Activated CD8-positive, alpha-beta memory T cell treated with anti-CD3 and anti-CD28 coated beads for 36 hours (primary cell): ENCODE results near the gene HTRA2. TPM values are rescaled to one million over a fixed set of nuclear protein-coding genes. Genes with fewer than 3 reads are reported as not detected.

ENCODE experiments used
- CTCF ChIA-PET: fragments of 350-600 bp; sonication (Branson Sonifier 250); formaldehyde crosslinking; loops from one replicate; lab custom pipeline; 2021; ENCODE audit warnings: antibody characterized with exemption; lab: Charles Lee
- POLR2A ChIA-PET: fragments of 350-600 bp; sonication (Branson Sonifier 250); formaldehyde crosslinking; loops from one replicate; lab custom pipeline; 2021; ENCODE audit warnings: antibody characterized with exemption; lab: Charles Lee
- total RNA-seq, 2 experiments: library from RNA; stranded (reverse); gene quantifications; one replicate each; pipeline ENCODE4 v1.2.3, GENCODE V29; 2021

HTRA2 gene
- total RNA-seq, 2 experiments from 2014 or later: 77.0 to 79.0 TPM

DNA sequence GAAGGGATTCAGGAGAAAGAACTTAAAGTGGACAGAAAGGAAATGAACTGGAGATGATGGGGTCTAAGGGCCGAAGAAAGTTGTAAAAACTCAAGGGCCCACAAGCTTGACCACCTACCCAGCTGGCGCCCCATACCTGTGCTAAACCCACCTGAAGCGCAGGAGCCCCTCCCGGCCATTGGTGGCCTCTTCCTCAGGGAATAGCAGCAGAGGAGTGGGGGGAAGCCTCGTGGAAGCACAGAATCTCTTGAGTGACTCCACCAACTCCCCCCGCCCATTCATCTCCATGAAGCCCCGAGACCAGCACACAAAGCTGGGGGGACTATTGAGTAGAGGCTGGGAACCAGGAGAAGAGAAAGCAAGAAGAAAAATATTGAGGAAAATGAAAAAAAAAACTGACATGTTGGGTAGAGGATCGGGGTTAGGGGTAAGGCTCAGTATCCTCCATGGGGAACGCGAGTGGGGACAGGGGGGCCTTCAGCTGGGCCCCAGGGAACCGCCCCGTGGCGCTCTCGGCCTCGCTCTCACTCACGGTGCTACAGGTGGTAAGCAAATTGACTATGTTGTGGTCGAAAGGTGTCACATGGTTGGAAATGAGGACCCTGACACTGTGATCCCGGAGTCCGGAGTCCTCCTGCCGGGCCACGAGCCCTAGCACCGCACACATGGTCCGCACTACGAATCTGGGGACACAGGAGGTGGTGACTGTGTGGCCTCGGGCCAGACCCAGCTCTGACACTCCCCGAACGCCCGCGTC, 955 bp upstream of the HTRA2 start:
- CTCF ChIA-PET: interaction anchor here (1.3 to 4.1 kb wide), 7 partner anchors 9 to 69 kb away, joined by 3 to 20 read pairs (median 7); partner anchors contain the start of genes CCDC142, LBX2, MRPL53 and TTC31
- POLR2A ChIA-PET: interaction anchor here (0.6 to 1.5 kb wide), 6 partner anchors 14 to 72 kb away, joined by 3 to 7 read pairs (median 4); partner anchors contain the start of genes LBX2, MRPL53, TLX2 and WBP1

DNA sequence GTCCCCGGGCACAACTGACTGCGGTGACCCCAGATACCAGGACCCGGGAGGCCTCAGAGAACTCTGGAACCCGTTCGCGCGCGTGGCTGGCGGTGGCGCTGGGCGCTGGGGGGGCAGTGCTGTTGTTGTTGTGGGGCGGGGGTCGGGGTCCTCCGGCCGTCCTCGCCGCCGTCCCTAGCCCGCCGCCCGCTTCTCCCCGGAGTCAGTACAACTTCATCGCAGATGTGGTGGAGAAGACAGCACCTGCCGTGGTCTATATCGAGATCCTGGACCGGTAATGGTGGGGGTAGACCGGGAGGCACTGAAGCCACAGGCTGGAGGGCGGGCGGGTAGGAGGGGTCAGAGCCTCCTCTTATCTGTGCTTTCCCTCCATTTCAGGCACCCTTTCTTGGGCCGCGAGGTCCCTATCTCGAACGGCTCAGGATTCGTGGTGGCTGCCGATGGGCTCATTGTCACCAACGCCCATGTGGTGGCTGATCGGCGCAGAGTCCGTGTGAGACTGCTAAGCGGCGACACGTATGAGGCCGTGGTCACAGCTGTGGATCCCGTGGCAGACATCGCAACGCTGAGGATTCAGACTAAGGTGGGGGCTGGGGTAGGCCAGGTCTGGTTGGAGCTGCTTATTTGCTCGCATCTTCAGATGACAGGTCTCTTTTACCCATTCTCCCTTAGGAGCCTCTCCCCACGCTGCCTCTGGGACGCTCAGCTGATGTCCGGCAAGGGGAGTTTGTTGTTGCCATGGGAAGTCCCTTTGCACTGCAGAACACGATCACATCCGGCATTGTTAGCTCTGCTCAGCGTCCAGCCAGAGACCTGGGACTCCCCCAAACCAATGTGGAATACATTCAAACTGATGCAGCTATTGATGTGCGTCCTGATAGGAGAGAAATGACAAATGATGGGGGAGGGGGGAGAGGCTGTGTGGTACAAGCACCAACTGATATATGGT, 780 bp downstream of the HTRA2 start:
- ChIA-PET CTCF (interaction anchor here (0.8 to 4.1 kb wide), 7 partner anchors 8 to 74 kb away, joined by 3 to 20 read pairs (median 7); partner anchors contain the start of genes CCDC142, LBX2, MRPL53 and TTC31), POLR2A (interaction anchor here (0.5 to 1.7 kb wide), 11 partner anchors 15 to 331 kb away, joined by 3 to 10 read pairs (median 6); partner anchors contain the start of gene WBP1)

- CTCF ChIA-PET: interaction anchor here (0.8 to 4.1 kb wide), 5 partner anchors 10 to 55 kb away, joined by 3 to 20 read pairs (median 5); partner anchors contain the start of genes CCDC142 and TTC31
- POLR2A ChIA-PET: interaction anchor here (0.6 to 1.2 kb wide), 4 partner anchors 16 to 73 kb away, joined by 3 to 8 read pairs (median 4); partner anchors contain the start of genes CCDC142 and WBP1
These were observed 1.9 kb downstream of the HTRA2 start for GRCh38 chr2:74531666-74532065.

GRCh38 chr2:74532222-74532621, 2.5 kb downstream of the HTRA2 start:
- POLR2A ChIA-PET: interaction anchor here (0.9 to 1.2 kb wide), 2 partner anchors 17 to 50 kb away, joined by 3 to 8 read pairs; partner anchors contain the start of gene CCDC142
- CTCF ChIA-PET: interaction anchor here (0.8 to 4.1 kb wide), 7 partner anchors 19 to 140 kb away, joined by 3 to 20 read pairs (median 5); partner anchors contain the start of genes CCDC142, PCGF1 and TTC31

- POLR2A ChIA-PET: no interaction called here
- CTCF ChIA-PET: interaction anchor here (1.1 to 1.5 kb wide), 4 partner anchors 13 to 142 kb away, joined by 3 to 5 read pairs (median 4); partner anchors contain the start of gene PCGF1
These were observed 3.7 kb downstream of the HTRA2 start for GRCh38 chr2:74533464-74533863.

GRCh38 chr2:74534411-74534810, 4.7 kb downstream of the HTRA2 start:
- ChIA-PET CTCF (interaction anchor here (1.3 kb wide), 1 partner anchor 14 kb away, joined by 3 read pairs; no protein-coding TSS in a partner anchor), POLR2A (no interaction called here)

DNA sequence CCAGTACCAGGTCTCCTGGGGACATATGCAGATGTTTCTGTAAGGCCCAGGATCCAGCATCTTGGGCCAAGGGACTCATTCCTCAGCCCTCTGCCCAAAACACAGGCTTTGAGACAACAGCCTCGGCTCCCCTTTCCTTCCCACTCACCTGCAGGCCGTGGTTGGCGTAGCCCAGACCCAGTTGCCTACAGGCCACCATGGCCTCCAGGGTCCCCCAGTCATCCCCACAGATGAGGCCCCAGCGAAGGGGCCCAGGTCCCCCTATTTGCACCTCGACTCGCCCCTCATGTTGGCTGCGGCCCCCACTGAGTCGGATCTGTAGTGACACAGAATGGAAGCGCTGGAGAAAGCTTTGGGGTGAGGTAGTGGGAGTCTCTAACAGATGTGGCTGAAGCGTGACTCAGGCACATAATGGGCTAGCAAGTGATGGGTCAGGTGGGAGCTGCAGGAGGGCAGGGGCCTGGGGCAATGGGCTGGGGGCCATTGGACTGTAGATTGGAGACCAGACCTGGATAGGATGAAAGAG, 5.8 kb downstream of the HTRA2 start:
- CTCF ChIA-PET: no interaction called here
- POLR2A ChIA-PET: no interaction called here

DNA sequence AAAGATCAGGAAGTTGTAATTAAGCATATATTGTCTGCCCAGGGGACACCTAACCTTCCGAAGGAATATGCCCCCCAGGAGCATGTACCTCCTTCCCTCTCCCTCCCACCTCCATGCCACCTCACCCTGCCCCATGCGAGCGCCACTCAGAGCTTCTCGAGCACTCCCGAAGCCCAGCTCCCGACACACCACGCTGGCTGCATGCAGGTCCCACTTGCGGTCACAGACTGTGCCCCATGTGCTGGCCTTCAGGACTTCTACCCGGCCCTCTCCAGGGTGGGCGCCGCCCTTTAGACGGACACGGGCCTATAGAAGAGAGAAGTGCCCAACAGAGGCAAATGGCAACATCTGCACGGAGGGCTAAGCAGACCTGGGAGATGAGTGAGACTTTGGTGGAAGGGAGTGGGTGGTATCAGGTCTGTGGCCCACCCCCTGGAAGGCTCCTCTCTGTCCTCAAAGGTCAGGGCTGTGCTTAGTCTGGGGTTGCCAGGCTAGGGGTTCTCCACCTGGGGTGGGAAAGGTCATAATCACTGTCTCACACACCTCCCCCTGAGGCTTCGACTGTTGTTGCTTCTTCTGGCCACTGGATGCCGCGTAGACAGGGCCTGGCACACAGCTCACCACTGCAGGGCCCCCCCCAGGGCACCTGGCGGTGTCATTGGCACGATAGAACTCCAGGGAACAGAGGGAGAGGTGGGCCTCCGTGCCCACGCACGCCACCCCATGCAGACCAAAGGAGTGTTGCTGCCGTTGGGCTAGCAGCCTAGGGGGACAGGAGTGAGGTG, 6.6 kb downstream of the HTRA2 start:
- ChIA-PET CTCF (no interaction called here), POLR2A (no interaction called here)

GRCh38 chr2:74537140-74537539, 7.4 kb downstream of the HTRA2 start:
- CTCF ChIA-PET: no interaction called here
- POLR2A ChIA-PET: no interaction called here

DNA sequence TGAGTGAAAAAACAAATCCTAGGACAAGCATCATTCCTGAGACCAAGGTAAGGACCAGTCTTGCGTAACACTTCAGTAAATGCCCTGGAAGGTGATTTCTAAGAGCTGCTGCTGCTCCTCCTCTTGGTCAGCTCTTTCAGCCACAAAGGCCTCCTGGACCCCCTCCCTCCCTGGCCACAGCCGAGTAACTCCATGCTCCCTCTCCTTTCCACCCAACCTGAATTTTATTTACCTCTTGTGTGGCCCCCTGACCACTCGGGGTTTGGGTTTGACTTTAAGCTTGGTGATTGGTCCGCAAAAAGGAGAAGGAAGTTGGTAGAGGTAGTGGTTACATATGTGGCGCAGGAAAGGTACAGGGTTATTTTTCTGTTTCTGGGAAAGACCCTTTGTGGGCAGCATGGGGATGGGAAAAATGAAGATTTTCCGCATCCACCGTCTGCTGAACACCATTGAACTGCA, 9.2 kb downstream of the HTRA2 start:
- POLR2A ChIA-PET: no interaction called here
- CTCF ChIA-PET: interaction anchor here (1.0 to 1.2 kb wide), 2 partner anchors 19 to 164 kb away, joined by 3 to 4 read pairs; no protein-coding TSS in a partner anchor

GRCh38 chr2:74540291-74540690, 10.6 kb downstream of the HTRA2 start:
- POLR2A ChIA-PET: no interaction called here
- CTCF ChIA-PET: no interaction called here

GRCh38 chr2:74542978-74543377, 13.2 kb downstream of the HTRA2 start:
- ChIA-PET CTCF (interaction anchor here (0.7 kb wide), 1 partner anchor 269 kb away, joined by 3 read pairs; no protein-coding TSS in a partner anchor), POLR2A (interaction anchor here (0.7 kb wide), 1 partner anchor 28 kb away, joined by 3 read pairs; no protein-coding TSS in a partner anchor)

- POLR2A ChIA-PET: no interaction called here
These were observed 14.9 kb downstream of the HTRA2 start for GRCh38 chr2:74544634-74545033.

GRCh38 chr2:74546004-74546403, 16.3 kb downstream of the HTRA2 start:
- ChIA-PET POLR2A (no interaction called here), CTCF (no interaction called here)

More at GRCh38 chr2:74544634-74545033, 14.9 kb downstream of the HTRA2 start:
- CTCF ChIA-PET: no interaction called here

DNA sequence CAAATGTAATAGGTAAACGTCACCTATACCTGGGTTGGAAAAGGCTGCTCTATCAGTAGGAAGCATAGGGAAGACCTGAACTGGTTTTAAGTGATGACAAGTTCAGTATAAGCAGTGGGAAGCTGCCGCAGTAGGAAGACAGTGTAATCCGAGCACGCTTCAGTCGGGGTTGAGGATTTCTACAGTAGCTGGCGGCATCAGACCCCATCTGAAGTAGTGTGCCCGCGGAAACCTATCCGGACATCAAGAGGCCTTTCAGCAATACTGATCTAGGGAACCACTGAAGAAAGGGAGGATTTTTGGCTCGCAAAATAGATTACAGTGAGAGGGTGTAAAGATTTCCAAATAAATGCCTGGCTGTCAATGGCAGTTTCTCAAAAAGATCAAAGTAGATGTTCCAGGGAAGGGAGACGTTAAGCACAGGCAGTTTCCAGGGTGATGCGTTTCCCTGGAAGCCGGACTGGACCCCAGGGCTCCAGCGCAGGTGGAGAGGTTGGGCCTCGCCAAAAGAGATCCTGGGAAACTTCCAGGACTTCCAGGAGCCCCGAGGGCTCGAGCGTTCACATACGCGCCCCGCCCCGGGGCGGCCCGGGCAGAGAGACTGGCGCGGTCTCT, 18.7 kb downstream of the HTRA2 start:
- POLR2A ChIA-PET: interaction anchor here (0.6 kb wide), 1 partner anchor 17 kb away, joined by 3 read pairs; no protein-coding TSS in a partner anchor
- CTCF ChIA-PET: no interaction called here

DNA sequence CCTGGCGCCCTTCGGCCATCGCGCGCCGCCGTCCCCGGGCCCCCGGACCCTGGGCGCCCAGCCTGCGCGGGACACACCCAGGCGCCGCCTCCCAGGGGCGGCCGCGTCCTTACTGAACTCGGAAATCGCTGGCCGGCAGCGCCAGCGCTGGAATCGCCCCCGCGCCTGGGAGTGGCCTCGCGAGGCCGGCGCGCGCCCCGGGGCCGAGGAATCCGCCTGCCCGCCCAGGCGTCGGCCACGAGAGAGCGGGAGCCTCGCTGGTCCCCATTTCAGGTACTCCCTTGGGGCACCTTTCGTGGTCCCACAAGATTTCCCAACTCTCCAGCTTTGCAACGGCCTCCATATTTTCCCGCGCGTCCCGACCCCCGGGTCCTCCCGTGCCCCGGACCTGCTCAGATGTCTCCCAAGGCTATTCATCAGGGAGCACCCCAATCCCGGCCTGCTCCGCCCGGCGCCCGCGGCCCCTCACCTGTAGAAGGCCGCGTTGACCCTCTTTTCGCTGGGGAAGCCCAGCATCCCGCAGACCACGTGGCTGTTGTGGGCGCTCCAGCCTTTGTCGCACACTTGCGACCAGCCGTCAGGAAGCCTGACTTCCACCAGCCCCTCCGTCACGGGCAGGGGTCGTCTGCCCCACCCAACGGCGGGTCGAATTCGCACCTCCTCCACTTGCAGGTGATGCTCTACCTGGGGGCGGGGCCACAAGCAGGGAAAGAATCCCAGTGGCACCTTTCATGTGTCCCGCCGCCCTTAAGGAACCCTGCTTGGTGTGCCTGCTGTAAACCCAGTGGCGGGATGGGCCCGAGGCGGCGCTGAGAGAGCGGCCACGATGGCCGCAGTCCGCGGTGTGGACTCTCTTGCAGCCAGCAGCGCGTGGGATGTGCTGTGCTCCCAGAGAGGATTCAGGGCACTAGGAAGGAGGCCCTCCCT, 19.4 kb downstream of the HTRA2 start:
- POLR2A ChIA-PET: no interaction called here
- CTCF ChIA-PET: no interaction called here
